ENCODE data around the gene FNDC3B. TPM values are rescaled to one million over a fixed set of nuclear protein-coding genes. Genes with fewer than 3 reads are reported as not detected.

FNDC3B gene
- total RNA-seq, 1 donor from 2014 or later = 153 TPM

DNA sequence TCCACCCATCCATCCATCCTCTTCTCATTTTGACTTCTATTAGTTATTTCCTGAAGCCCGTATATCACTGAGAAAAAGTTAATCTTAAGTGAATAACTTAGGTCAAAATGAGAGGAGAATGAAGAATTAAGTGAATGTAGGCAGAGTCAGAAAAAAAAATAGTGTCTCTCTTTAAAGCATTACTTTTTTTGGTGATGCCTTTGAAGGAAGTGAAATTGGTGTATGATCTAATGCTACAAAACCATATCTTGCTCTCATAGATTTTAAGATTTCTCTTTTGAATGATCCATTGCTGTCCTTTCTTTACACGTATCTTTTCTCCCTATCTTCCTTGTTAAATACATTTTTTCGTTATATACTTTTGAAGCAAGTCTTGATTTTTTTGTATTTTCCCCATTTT lies 23.4 kb downstream of the FNDC3B start:
- no peak for TF ChIP-seq CTCF (IDR thresholded peaks at IDR 0.05)
- ATAC-seq (no peak), DNase-seq (no peak)
- H3K4me1 ChIP-seq = peaks cover 74% of the 10 kb centered on the region
- intact Hi-C loops (cut with DNase I) = no loop called here
- H3K36me3 ChIP-seq = no peaks in the 10 kb centered on the region
- H3K27ac ChIP-seq = no peak overlapping the region
- H3K4me3 ChIP-seq = no peak overlapping the region
- no peaks in the 10 kb centered on the region for H3K27me3 ChIP-seq (ENCODE audit: low read depth)
- no peaks in the 10 kb centered on the region for H3K9me3 ChIP-seq

- Histone ChIP-seq H3K27me3 (ENCODE audit: low read depth) (no peaks in the 10 kb centered on the region), H3K4me3 (no peak overlapping the region), H3K27ac (no peak overlapping the region), H3K9me3 (no peaks in the 10 kb centered on the region), H3K4me1 (peaks cover 80% of the 10 kb centered on the region), H3K36me3 (no peaks in the 10 kb centered on the region)
- DNase-seq (no peak), ATAC-seq (no peak)
- intact Hi-C loops (cut with DNase I) = no loop called here
- no peak for TF ChIP-seq CTCF (IDR thresholded peaks at IDR 0.05)
Observed at GRCh38 chr3:172063456-172064432, 24.4 kb downstream of the FNDC3B start.

GRCh38 chr3:172065527-172065926 lies 26.1 kb downstream of the FNDC3B start:
- H3K27ac ChIP-seq = no peak overlapping the region

GRCh38 chr3:172065967-172066762 lies 26.8 kb downstream of the FNDC3B start:
- no peaks in the 10 kb centered on the region for H3K27me3 ChIP-seq (ENCODE audit: low read depth)
- ATAC-seq (peak in 1 of 2 donors; percentile 55), DNase-seq (no peak)
- H3K27ac ChIP-seq = no peak overlapping the region
- H3K36me3 ChIP-seq = no peaks in the 10 kb centered on the region
- H3K4me3 ChIP-seq = no peak overlapping the region
- peaks cover 90% of the 10 kb centered on the region for H3K4me1 ChIP-seq
- no peaks in the 10 kb centered on the region for H3K9me3 ChIP-seq
- intact Hi-C loops (cut with DNase I) = loop anchor here (5.0 kb wide), 1 partner anchor 36 kb away; no protein-coding TSS in a partner anchor
- TF ChIP-seq CTCF (IDR thresholded peaks at IDR 0.05) = no peak

More at GRCh38 chr3:172065527-172065926, 26.1 kb downstream of the FNDC3B start:
- intact Hi-C loops (cut with DNase I) = loop anchor here (5.0 kb wide), 1 partner anchor 37 kb away; no protein-coding TSS in a partner anchor
- no peak overlapping the region for H3K4me3 ChIP-seq
- H3K27me3 ChIP-seq (ENCODE audit: low read depth) = no peaks in the 10 kb centered on the region
- H3K36me3 ChIP-seq = no peaks in the 10 kb centered on the region
- ATAC-seq (no peak), DNase-seq (no peak)
- H3K9me3 ChIP-seq = no peaks in the 10 kb centered on the region
- TF ChIP-seq CTCF (IDR thresholded peaks at IDR 0.05) = no peak
- peaks cover 94% of the 10 kb centered on the region for H3K4me1 ChIP-seq
